COR-L47 (cell line): ENCODE measurements around the gene RAB7B.
A peak's percentile ranks its signal among the peaks of the same experiment; 100 is the strongest.

ENCODE experiments used
- DNase-seq: peaks from one replicate; lab custom pipeline; 2025; lab: John Stamatoyannopoulos, UW

RAB7B gene

GRCh38 chr1:205973377-205974232 is 29.6 kb downstream of the RAB7B start:
- DNase-seq: no peak

GRCh38 chr1:205972491-205973168 is 30.6 kb downstream of the RAB7B start:
- DNase-seq: no peak

- DNase-seq: no peak
Measured at GRCh38 chr1:205972081-205972480, 31.1 kb downstream of the RAB7B start.

GRCh38 chr1:205971082-205971481 is 32.1 kb downstream of the RAB7B start:
- DNase-seq: no peak

GRCh38 chr1:205970486-205970885 is 32.7 kb downstream of the RAB7B start:
- DNase-seq: no peak

- no peak for DNase-seq
Measured at GRCh38 chr1:205969229-205969628, 34.0 kb downstream of the RAB7B start.

- no peak for DNase-seq
Measured at GRCh38 chr1:205967554-205968335, 35.5 kb downstream of the RAB7B start.

GRCh38 chr1:205965036-205965884 is 37.9 kb downstream of the RAB7B start:
- peak; percentile 87 for DNase-seq

GRCh38 chr1:205963352-205964155 is 39.6 kb downstream of the RAB7B start:
- no peak for DNase-seq

GRCh38 chr1:205962821-205963221 is 40.4 kb downstream of the RAB7B start:
- DNase-seq: no peak

- DNase-seq: no peak
Measured at GRCh38 chr1:205961991-205962820, 41.0 kb downstream of the RAB7B start.

GRCh38 chr1:205961405-205961804 is 41.8 kb downstream of the RAB7B start:
- DNase-seq: no peak

GRCh38 chr1:205959789-205960188 is 43.4 kb downstream of the RAB7B start:
- DNase-seq: no peak

GRCh38 chr1:205955499-205955898 is 47.7 kb downstream of the RAB7B start:
- no peak for DNase-seq

GRCh38 chr1:205954819-205955404 is 48.3 kb downstream of the RAB7B start:
- no peak for DNase-seq

GRCh38 chr1:205951746-205952145 is 51.4 kb downstream of the RAB7B start:
- DNase-seq: no peak

GRCh38 chr1:205950826-205951549 is 52.2 kb downstream of the RAB7B start:
- DNase-seq: no peak

GRCh38 chr1:205950280-205950679 is 52.9 kb downstream of the RAB7B start:
- DNase-seq: no peak

- DNase-seq: no peak
Measured at GRCh38 chr1:205949753-205950152, 53.4 kb downstream of the RAB7B start.
